CD4-positive, alpha-beta T cell treated with Interleukin-6 at 100 ng/mL for 8 hours (primary cell): ENCODE measurements around the gene PRR33.

Experiments used
- DNase-seq: peaks from one replicate; pipeline ENCODE4 v3.0.0-alpha.2; 2020; ENCODE audit warnings: mixed read lengths, low spot score

PRR33 gene

DNA sequence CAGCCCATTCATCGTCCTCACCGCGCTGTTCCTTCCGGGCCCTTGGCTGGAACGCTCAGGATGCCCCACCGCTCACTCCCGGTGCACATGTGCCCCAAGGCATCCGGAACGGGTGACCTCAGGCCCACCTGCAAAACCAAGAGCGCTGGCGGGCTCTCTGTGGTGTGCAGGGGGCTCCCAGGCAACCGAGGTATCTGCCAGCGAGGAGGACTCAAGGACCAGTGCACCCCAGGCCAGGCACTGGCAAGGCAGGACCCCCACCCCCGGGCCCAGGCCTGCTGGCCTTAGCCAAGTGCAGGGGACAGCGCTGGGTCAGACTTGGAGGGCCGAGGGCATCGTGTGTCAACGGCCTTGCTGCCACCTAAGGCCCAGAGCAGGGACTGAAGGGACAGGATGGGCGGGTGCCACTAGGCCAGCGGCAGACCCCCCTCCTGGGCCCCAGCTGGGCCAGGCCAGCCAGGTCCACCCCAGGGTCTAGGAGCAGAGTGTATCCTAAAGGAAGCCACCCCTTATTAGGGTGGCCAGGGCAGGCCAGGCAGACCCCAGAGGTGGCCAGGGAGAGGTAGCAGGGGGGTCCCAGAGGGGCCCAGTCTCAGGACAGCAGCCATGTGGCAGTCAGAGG lies 36.3 kb upstream of the PRR33 start:
- DNase-seq, result no peak

DNA sequence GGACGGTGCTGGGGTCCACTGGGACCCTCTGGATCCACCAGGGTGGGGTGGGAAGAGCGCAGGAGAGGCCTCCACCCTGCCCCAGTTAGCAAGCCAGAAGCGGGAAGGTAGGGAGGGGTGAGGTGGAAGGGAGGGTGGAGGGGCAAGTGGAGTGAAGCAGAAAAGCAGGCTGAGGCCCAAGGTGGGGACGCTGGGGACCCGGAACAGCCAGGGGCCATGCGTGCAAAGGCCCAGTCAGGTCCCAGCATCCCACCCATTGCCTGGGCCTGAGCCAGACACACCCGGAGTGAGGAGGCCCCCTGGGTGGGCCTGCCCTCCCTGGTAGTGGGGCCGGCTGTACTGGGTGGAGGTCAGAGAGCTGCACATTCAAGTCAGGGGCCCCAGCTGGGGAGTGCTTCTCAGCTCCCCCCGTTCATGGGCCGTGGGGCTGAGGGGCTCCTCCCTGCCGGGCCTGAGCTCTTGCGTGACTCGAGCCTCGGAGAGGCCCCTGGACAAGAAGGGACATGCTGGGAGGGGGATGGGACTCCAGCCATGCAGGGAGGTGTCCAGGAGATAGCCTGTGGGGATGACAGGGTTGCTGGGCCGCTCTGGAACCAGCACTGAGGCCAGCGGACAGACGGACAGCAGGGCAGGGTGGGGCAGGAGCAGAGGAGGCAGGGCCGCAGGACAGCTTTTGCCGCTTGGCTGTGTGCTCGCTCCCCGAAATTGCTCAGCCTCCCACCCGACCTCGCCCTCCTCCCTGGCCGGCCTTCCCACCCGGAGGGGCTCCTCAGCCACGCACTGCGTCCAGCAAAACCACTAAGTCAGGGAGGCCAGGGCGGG lies 35.5 kb upstream of the PRR33 start:
- no peak for DNase-seq

DNA sequence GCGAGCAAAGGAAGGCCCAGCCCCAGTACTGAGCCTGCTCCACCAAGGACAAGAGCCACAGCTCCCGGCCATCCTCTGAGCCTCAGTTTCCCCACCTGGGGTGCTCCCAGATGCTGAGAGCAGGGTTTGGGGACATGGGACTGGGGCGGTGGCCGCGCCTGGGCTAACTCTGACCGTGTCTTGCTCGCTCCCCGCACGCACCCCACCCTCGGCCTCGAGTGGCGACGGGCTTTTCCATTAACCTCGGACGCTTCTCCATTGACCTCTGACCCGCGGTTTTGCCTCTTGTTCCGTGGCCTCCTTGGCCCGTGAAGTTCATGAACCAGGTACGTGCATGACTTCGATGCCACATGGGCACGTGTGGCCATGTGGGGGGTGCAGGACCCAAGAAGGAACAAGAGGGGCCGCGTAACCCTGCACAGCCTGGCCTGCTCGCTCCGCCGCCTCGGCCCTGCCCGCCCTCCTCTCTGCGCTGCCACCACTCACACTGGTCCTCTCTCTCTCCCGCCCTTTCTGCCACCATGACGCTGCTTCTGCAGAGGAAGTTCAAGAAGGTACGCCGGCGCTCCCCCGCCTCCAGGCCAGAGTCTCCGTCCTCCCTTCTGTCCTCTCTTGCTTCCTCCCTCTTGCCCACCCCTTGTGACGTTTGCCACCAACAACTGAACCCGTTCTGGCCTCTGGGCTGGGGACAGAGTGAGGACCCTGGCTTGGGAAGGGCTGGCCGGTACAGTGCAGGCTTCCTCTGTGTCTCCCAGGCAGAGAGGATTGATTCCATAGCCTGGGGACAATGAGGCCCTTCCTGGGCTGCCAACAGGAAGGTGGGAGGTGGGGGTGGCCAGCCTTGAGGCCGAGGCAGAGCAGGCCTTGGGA lies 34.7 kb upstream of the PRR33 start:
- DNase-seq, result no peak

DNA sequence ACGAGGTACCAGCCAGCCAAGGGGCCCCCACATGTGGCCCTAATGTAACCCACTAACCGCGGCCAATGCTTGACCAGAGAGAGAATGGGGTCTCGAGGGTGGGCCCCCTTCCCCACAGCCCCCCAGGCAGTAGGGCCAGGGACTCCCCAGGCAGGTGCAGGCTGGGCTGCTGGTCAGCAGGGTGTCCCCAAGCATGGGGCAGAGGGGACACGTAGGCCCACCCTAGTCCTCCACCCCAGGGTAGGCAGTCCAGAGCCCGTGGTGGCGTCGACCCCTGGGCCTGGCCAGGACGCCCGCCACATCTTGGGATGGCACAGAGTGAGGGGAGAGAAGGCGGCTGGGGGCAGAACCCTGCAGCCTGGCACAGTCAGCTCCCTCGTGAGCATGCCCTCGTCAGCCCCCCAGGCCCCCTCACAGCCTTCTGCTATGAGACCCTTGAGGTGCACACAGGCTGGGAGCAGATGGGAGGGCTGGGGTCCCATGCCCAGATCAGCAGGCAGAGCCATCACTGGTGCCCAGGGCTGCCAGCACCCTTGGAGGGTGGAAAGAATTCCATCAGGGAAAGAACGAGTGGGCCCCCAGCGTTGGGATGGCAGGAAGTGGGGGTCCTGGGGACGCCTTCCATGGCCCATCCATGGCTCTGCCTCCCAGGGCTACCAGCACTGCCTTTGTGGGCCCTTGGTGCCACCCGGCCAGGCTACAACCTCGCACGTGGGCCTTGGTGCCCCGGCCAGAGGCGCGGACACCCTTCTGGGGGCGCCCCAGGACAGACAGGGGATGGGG lies 33.9 kb upstream of the PRR33 start:
- no peak for DNase-seq

DNA sequence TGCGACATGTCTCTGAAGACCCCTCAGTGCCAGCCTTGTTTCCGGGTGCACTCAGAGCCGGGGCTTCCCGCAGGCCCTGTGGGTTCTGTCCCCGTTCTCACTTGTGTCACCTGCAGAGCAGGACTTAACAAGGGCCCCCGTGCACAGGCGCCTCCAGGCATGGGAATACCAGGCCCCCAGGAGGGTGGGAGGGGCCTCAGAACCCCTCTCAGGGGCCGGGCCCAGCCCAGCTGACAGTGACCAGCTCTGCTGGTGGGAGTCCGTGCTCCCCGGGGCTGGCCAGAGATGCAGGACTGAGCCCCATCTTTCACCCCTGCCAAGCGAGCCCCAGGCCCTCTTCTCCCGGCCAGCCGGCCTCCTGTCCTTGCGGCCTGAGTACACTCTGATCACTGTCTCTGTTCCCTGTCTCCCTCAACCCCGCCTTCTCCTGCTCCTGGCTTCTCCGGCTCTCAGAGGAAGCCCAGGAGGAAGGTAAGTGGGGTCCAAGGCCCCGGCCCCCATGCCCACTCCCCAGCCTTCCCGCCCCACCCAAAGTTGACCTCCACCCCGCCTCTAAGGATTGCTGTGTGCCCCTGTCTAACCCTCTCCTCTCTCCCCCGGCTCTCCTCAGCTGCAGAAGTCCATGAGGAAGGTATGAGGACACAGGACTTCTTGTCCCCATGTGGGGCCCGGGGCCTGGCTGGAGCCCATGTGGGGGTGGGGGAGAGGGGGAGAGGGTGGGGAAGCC lies 33.1 kb upstream of the PRR33 start:
- no peak for DNase-seq

DNA sequence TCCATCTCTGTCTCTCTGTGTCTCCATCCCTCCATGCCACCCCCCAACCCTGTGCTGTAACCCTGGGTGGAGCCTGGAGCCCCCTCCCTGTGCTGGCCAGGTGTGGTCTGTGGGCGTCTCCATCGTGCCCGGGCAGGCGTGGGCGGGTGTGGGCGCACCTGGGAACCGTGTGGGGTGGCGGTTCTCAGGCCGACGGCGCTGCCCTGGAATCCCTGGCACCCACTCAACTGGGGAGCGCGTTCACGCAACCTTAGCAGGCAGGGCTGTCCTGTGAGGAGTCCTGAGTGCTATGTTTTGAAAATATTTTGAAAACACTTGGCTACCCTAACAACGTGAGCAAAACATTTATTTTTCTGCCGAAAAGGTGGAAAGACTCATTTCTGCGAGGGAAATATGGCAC lies 32.5 kb upstream of the PRR33 start:
- no peak for DNase-seq

DNA sequence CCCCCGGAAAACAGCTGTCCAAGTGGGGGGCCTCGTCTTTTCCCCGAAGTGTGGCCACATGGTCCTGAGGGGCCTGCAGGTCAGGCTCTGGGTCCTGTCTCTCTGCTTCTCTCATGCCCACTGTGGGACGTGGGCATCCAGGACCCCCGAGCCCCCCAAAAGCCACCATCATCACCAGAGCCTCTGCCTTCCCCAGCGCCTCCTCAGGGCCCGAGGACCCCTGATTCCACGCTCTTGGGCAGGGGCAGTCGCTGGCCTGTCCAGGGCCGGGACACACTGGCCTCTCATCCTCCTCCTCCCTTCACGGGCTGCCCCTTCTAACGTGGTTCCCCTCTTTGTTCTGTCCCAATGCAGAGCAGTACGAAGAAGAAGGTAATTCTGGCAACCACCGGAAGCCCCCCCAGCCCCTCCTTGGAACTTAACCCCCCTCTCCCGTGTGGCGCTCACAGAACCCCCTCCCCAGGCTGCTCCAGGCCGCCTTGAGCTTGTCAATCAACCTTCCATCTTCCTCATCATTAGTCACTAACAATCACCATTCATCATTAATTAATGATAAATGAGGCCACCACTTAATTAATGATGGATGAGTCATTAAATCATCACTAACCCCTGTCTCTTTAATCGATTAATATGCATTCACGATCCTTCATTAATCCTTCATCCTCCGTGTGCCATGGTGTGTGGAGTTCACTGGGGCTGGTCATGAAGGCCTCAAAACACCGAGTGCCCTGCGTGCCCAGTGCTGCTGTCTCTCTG lies 31.7 kb upstream of the PRR33 start:
- no peak for DNase-seq

DNA sequence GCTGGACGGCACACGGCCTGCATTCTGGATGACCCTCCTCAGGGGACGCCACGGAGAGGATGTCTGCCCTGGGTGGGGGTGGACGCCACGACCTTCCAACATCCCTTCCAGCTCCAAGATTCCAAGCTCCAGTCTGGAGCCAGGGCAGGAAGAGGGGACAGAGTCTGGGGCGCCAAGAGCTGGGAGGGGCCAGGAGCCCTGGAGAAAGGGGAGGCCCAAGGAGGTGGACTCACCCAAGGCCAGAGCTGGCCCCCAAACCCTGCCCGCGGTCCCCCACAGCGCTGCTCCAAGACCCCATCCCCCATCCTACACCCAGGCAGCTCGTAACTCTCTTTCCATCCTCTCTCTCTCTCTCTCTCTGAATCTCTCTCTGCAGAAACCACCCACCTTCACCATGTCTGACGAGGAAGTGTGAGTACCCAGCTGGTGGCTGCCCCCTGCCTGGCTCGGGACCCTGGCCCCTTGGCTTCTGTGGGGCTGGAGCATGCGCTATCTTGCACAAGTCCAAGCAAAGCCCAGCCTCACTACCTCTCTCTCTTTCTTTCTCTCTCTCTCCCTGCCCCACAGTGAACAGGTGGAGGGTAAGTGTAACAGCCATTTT lies 30.9 kb upstream of the PRR33 start:
- no peak for DNase-seq

DNA sequence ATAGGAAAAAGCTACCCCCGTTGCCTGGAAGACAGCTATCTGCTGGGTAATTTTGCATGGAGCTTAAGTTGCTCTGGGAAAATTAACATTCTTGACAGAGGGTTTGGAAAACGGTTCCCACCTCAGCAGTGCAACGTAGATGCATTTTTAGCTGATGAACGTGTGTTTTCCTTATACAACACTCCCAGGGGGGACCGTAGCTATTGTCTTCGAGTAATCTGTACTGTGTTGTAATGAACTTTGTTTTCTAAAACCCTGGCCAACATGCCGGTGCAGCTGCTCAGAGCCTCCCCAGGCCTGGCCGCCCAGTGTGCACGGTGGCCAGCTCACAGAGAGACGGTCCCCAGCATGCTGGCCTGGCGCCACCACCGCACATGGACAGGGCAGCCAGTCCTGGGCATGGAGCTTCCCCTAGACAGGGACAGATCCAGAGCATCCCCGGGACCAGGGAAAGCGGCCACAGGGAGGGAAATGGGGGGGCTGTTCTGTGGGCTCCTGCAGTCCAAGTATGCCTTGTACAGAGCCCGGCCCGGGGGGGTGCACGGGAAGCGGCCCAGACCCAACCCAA lies 30.0 kb upstream of the PRR33 start:
- DNase-seq, result no peak

DNA sequence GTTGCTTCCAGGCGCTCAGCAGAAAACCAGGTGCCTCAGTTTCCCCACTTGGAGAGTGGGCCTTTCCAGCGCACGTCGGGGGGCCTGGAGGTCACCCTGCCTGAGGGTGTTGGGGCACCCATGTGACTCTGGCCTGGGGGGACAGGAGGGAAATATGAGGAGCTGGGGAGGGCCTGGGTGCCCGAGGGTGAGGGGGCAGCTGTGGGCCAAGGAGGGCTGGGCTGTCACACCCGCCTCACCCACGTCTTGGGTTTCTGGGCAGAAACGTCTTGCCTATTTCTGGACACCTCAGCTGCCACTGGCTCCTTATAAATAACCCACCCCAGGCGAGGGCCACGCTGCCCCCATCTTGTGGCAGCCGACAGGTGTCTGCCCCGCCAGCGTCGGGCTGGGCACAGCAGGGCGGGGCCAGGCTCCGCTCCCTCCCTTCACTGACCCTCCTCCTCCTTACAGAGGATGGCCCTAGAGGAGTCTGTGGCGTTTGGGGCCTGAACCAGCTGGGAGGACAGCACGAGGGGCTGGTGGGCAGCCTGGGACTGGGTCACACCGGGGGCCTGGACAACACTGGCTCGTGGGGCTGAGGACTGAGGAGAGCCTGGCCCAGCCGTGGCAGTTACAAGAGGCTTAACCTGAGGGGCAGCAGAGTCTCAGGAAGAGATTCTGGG lies 29.3 kb upstream of the PRR33 start:
- no peak for DNase-seq

DNA sequence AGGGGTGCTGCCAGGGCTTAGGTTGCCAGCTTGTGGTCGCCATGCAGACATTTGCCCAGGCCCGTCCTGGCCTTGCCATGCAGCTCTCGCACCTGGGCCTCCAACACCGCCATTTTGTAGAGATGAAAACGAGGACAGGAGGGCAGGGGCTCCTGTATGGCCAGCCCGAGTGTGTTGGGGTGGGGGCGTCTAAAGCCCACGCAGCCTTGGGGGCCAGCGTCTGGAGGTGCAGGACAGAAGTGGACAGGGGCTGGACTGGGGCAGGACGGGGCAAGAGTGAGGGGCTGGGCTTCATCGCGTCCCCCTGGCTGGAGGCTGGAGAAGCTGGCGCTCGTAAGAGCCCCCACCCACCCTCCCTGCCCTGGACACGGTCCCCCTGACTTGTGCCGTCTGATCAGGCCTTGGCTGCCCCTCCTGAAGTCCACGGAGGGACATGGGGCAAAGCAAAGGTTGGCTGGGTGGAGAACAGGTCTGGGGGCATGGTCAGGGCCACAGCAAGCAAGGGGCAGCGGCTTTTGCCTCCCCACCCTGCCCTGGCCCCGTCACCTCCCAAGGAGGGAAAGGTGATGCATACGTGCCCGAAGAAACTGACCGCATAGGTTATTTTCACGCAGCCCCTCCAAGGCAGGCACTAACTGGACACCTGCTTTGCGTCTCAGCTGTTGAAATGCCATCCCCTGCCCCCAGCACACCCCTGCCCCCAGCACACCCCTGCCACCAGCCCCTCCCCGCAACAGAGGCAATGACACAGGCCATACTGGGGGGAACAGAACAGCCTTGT lies 28.6 kb upstream of the PRR33 start:
- no peak for DNase-seq

DNA sequence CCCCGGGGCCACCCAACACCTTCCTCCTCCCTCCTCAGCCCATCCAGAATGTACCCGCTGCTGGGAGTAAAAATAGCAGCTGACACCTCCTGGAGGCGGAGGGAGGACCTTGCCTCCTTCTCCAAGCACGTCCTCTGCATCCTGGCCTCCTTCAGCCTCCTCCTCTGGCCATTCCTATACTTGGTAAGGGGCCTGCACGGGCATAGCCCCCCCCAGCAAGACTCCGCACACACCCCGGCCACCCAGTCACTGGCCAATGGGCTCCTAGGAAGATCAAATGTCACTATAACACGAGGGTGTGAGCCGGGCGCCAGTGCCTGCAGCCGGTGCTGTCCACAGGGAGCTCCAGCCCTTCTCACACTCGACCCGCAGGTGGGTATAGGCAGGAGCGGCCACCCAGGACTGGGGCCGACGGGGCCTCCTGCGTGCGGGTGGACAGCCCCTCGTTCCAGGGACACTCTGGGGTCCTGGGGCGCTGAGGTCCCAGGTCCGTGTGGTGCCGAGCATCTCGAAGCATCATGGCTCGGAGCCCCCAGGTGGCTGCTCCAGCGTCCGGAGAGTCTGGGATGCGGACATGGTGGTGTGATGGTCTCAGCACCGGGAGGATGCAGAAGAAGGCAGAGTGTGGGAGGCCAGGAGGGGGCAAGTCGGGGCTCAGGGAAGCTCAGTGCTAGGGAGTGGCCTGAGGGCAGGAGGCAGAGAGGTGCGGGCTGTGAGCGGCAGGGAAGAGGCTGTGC lies 27.9 kb upstream of the PRR33 start, which contains the start of gene TNNT3:
Gene TNNT3, plus strand, starts transcription at position 313 of the 737 bp plus-strand sequence. CDS start 3,172 bp downstream, outside the sequence.
- no peak for DNase-seq

DNA sequence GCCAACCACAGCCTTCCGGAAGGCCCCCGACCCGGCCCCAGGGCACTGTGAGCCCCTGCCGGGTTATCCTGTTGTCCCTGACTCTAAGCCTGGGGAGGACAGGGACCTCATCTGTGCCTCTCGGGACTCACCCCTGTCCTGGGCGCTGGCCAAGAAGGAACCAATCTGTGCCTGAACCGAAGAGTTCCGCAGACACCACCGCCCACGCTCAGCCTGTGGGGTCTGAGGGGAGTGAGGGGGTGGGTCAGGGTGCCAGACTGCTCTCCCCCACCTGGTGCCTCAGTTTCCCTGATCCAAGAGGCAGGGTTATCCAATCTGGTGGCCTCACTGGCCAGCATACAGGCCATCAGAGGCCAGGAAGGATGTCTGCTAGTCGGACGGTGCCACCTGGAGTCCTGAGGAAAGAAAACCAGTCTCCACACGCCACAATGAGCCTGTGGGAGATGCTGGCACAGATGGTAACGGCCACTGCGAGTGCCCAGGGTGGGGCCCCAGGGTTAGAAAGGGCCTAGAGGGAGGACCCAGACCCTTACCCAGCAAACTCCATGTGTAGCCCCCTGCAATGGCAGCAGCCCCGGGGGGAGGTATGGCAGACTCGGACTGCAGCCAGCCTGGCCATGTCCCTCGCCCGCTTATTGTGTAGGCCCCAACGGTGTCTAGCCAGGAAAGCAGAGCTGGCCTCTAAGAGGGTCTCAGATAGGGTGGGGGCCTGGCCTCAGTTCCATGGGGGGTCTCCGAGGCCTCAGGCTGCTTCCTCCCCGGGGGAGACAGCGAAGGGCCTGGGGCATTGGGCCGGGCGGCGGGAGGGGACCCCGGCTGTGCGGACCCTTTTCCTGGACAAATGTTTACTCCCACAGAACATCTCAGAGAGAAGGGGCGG lies 27.0 kb upstream of the PRR33 start:
- DNase-seq, result no peak

DNA sequence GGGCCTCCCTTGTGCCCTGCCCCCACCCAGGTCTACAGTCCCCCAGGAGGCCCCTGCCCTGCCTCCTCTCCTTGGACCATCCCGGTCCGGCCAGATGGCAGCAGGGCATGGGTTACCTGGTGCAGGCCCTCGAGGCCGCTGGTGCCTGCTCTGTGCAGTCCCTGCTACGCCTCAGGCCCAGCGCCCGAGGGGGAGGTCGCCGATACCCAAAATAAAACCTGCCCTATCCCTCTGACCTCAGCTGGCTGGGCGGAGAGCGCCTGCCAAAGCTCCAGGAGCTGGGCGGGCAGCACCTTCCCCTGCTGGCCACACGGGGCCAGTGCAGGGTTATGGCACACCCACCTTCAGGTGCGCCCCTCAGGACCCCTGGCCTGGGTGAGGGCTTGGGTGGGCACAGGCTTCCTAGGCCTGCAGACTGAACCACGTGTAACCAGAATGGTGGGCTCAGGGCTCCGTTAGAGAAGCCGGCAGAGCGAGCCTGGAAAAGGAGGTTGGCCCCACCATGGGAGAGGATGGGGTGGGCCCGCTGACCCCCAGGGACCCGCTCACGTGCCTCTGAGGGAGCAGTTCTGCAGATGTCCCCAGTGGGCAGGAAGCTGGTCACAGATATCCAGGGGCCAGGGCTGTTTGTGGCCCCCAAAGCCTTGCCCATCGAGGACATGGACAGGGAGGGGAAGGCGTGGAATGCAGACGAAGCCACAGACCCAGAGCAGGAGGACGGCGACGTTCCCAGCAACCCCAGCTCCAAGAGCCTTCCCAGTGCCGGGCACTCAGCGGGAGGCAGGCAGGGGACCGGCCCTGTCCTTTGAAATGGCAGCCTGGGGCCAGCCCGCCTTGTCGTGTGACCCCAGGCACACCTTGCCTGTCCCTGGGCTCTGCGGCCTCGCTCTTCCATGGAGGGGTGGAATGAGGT lies 26.1 kb upstream of the PRR33 start:
- DNase-seq, result no peak

DNA sequence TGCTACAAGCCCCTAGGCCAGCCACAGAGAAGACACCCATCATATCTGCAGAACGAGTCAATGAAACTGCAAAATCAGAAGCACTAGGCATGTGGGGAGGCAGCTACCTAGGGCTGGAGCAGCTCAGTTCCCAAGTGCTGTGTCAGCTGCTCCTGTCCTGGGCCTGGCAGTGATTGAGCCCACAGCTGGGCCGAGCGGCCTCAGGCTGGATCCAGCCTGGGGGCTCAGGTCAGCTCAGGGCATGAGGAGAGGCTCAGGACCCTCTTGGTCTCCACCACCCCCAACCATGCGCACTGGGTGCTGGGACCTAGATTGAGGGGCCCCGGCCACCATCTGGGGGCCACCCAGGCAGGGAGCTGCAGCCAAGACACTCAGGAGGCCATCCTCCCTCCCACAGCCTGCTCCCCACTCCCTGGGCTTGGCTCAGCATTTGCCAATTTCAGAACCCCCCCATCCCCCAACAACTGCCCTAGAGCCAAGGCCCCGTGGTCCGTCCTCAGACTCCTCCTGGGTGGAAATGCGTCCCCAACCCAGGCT lies 25.4 kb upstream of the PRR33 start:
- no peak for DNase-seq
